ENCODE data around the gene NCKAP1. TPM values are rescaled to one million over a fixed set of nuclear protein-coding genes. Genes with fewer than 3 reads are reported as not detected.

The NCKAP1 gene
- total and polyA plus RNA-seq, 12 donors = 26.8 to 134 (median 104) TPM

- H3K9me3 ChIP-seq (replicated peaks in 1 of 3) = no peaks in the 10 kb centered on the region
- no peak overlapping the region for H3K27ac ChIP-seq
Observed at GRCh38 chr2:183009249-183009899, 28.9 kb downstream of the NCKAP1 start.

DNA sequence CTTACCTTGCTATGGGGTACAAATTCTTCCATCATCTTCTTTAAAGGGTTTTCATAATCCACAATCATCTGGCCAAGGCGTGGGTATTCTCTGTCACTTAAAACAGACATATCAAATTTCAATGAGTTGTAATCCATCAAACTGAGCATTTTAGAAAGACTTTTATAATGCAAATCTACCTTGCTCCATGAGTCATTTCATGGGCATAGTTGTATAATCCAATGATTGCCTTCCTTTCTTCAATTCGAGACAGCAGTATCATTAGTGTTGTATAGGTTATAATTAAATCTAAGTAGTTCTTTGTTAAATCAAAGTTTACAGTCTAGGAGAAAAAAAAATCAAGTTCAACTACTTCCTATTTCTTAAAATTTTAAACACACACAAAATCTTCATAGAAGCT lies 36.3 kb downstream of the NCKAP1 start:
- TF ChIP-seq, protein P1, sequence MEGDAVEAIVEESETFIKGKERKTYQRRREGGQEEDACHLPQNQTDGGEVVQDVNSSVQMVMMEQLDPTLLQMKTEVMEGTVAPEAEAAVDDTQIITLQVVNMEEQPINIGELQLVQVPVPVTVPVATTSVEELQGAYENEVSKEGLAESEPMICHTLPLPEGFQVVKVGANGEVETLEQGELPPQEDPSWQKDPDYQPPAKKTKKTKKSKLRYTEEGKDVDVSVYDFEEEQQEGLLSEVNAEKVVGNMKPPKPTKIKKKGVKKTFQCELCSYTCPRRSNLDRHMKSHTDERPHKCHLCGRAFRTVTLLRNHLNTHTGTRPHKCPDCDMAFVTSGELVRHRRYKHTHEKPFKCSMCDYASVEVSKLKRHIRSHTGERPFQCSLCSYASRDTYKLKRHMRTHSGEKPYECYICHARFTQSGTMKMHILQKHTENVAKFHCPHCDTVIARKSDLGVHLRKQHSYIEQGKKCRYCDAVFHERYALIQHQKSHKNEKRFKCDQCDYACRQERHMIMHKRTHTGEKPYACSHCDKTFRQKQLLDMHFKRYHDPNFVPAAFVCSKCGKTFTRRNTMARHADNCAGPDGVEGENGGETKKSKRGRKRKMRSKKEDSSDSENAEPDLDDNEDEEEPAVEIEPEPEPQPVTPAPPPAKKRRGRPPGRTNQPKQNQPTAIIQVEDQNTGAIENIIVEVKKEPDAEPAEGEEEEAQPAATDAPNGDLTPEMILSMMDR (IDR thresholded peaks at IDR 0.05) = no peak
- no peak for TF ChIP-seq POLR2A (IDR thresholded peaks at IDR 0.05)
- Histone ChIP-seq H3K4me3 (no peak overlapping the region), H3K27ac (no peak overlapping the region), H3K36me3 (replicated peaks in 1 of 2) (peaks cover 0 to 12% of the 10 kb centered on the region in 2 donors), H3K27me3 (no peaks in the 10 kb centered on the region), H3K9me3 (replicated peaks in 1 of 3) (no peaks in the 10 kb centered on the region), H3K4me1 (replicated peaks in 1 of 2) (peaks cover 0 to 4% of the 10 kb centered on the region in 2 donors)
- no peak for DNase-seq
- 81 to 94% (median 84%) methylated on average over 2 of the region's 2 CpGs for WGBS, 4 donors
- intact Hi-C loops (cut with DNase I) = no loop called here

More at GRCh38 chr2:183009249-183009899, 28.9 kb downstream of the NCKAP1 start:
- intact Hi-C loops (cut with DNase I) = no loop called here
- H3K27me3 ChIP-seq = no peaks in the 10 kb centered on the region
- WGBS, 4 donors = 91 to 94% (median 91%) methylated on average over 3 of the region's 3 CpGs
- no peaks in the 10 kb centered on the region for H3K36me3 ChIP-seq (replicated peaks in 1 of 2)
- TF ChIP-seq, protein P1 (IDR thresholded peaks at IDR 0.05) = no peak
- no peak for TF ChIP-seq POLR2A (IDR thresholded peaks at IDR 0.05)
- H3K4me1 ChIP-seq (replicated peaks in 1 of 2) = peaks cover 8 to 16% of the 10 kb centered on the region in 2 donors
- DNase-seq = no peak
- no peak overlapping the region for H3K4me3 ChIP-seq

- intact Hi-C loops (cut with DNase I) = no loop called here
- no peak for TF ChIP-seq POLR2A (IDR thresholded peaks at IDR 0.05)
- TF ChIP-seq, protein P1 (IDR thresholded peaks at IDR 0.05) = no peak
- no peaks in the 10 kb centered on the region for H3K27me3 ChIP-seq
- WGBS, 4 donors = 94 to 98% (median 95%) methylated on average over 10 of the region's 10 CpGs
- peaks cover 0 to 4% of the 10 kb centered on the region in 2 donors for H3K4me1 ChIP-seq (replicated peaks in 1 of 2)
- peaks cover 0 to 12% of the 10 kb centered on the region in 2 donors for H3K36me3 ChIP-seq (replicated peaks in 1 of 2)
- no peak for DNase-seq
- H3K9me3 ChIP-seq (replicated peaks in 1 of 3) = no peaks in the 10 kb centered on the region
- H3K4me3 ChIP-seq = no peak overlapping the region
- H3K27ac ChIP-seq = no peak overlapping the region
Observed at GRCh38 chr2:183000846-183001245, 37.4 kb downstream of the NCKAP1 start.

GRCh38 chr2:182999348-183000028 lies 38.8 kb downstream of the NCKAP1 start:
- Histone ChIP-seq H3K4me1 (replicated peaks in 1 of 2) (peaks cover 0 to 4% of the 10 kb centered on the region in 2 donors), H3K27ac (no peak overlapping the region), H3K9me3 (replicated peaks in 1 of 3) (no peaks in the 10 kb centered on the region), H3K4me3 (no peak overlapping the region), H3K36me3 (replicated peaks in 1 of 2) (peaks cover 0 to 12% of the 10 kb centered on the region in 2 donors), H3K27me3 (no peaks in the 10 kb centered on the region)
- no peak for DNase-seq
- TF ChIP-seq, protein P1 (IDR thresholded peaks at IDR 0.05) = no peak
- TF ChIP-seq POLR2A (IDR thresholded peaks at IDR 0.05) = no peak
- 87 to 99% (median 94%) methylated on average over 3 of the region's 3 CpGs for WGBS, 4 donors
- intact Hi-C loops (cut with DNase I) = no loop called here
